A549 (cell line): Measurements from ENCODE around the gene CHAF1B. TPM values are rescaled to one million over a fixed set of nuclear protein-coding genes. Genes with fewer than 3 reads are reported as not detected.

Source experiments
- ATAC-seq, 2 experiments: fragments of 200-7000 bp in 1 of 2; fragments of >200 bp in 1 of 2; cut with Nextera tagmentation in 1 of 2; cut with Tn5 transposase in 1 of 2; 3 replicates each; pipeline versions ENCODE4 v1.8.0 to v1.9.1; 2018 to 2020; ENCODE audit warnings: mild to moderate bottlenecking in 1 of 2, moderate library complexity in 1 of 2
- CTCF ChIA-PET: fragments of 300-600 bp; sonication (Branson Sonifier 250); formaldehyde crosslinking; extraction: SDS; loops from one replicate; lab custom pipeline; 2021; ENCODE audit warnings: antibody characterized with exemption, inconsistent platforms; lab: Yijun Ruan, JAX
- POLR2A ChIA-PET: fragments of 350-600 bp; formaldehyde crosslinking; extraction: SDS; loops from one replicate; lab custom pipeline; 2021; ENCODE audit warnings: antibody characterized with exemption, inconsistent platforms; lab: Yijun Ruan, JAX
- DNase-seq, 2 experiments: peaks; one replicate each; pipeline versions ENCODE4 v3.0.0 to v3.0.0-alpha.2; 2011 to 2016; ENCODE audit warnings: low read depth in 1 of 2, low spot score in 1 of 2
- FAIRE-seq: peaks from 2 replicates; lab custom pipeline; 2011; peaks lifted over from hg19 to GRCh38; lab: Jason Lieb, UNC
- H3K27ac ChIP-seq, 2 experiments: fragments of >200 bp; sonication (Bioruptor Twin); formaldehyde crosslinking; 3 replicates each; pipeline ENCODE4 v1.5.1; 2016 to 2017
- H3K4me1 ChIP-seq: fragments of >200 bp; sonication (Bioruptor Twin); formaldehyde crosslinking; 3 replicates; pipeline ENCODE4 v1.6.1; 2016
- H3K4me2 ChIP-seq: fragments of >200 bp; sonication (Bioruptor Twin); formaldehyde crosslinking; 3 replicates; pipeline ENCODE4 v1.6.1; 2016
- H3K4me3 ChIP-seq: fragments of >200 bp; sonication (Bioruptor Twin); formaldehyde crosslinking; 3 replicates; pipeline ENCODE4 v1.5.1; 2016
- H3K9me3 ChIP-seq: fragments of >200 bp; sonication (Bioruptor Twin); formaldehyde crosslinking; 3 replicates; pipeline ENCODE4 v1.6.1; 2016
- BHLHE40 ChIP-seq: IDR thresholded peaks from 2 replicates; pipeline ENCODE4 v1.6.1; 2012; ENCODE audit warnings: low read depth, low read length, inconsistent platforms
- CBX8 ChIP-seq: fragments of 200-600 bp; sonication (generic); IDR thresholded peaks from 2 replicates; pipeline ENCODE4 v1.6.1; 2016
- CEBPB ChIP-seq, 2 experiments: fragments of >200 bp in 1 of 2; sonication (Bioruptor Twin) in 1 of 2; formaldehyde crosslinking in 1 of 2; IDR thresholded peaks; 2 replicates each; pipeline ENCODE4 v1.6.1; 2012 to 2016
- CHD2 ChIP-seq: fragments of 150-350 bp; IDR thresholded peaks from 2 replicates; pipeline ENCODE4 v1.6.1; 2014; ENCODE audit warnings: low read length; ENCODE audit not compliant: partially characterized antibody
- CTCF ChIP-seq: fragments of >200 bp; sonication (Bioruptor Twin); formaldehyde crosslinking; IDR thresholded peaks from 3 replicates; pipeline ENCODE4 v1.5.1; 2016
- E2F6 ChIP-seq: IDR thresholded peaks from 2 replicates; pipeline ENCODE4 v1.6.1; 2012; ENCODE audit warnings: low read depth, borderline replicate concordance
- EHF ChIP-seq: fragments of 250-450 bp; sonication (Bioruptor Pico); IDR thresholded peaks from 2 replicates; pipeline ENCODE4 v1.5.0; 2020; ENCODE audit warnings: mild to moderate bottlenecking
- EP300 ChIP-seq, 2 experiments: fragments of >200 bp; sonication (Bioruptor Twin); formaldehyde crosslinking; IDR thresholded peaks; 2 replicates in 1 of 2; 3 replicates in 1 of 2; pipeline ENCODE4 v1.6.1; 2016 to 2017
- ESRRA ChIP-seq: fragments of 150-350 bp; IDR thresholded peaks from 2 replicates; pipeline ENCODE4 v1.6.1; 2014; ENCODE audit warnings: mild to moderate bottlenecking, low read length, borderline replicate concordance
- FOSL2 ChIP-seq, 2 experiments: fragments of 450-650 bp in 1 of 2; fragments of >200 bp in 1 of 2; sonication (Bioruptor Twin) in 1 of 2; formaldehyde crosslinking; IDR thresholded peaks; 2 replicates each; pipeline versions ENCODE4 v1.5.0 to v1.6.1; 2016 to 2020; ENCODE audit warnings: mild to moderate bottlenecking in 1 of 2, moderate library complexity in 1 of 2
- HEYL ChIP-seq: fragments of 250-450 bp; sonication (Bioruptor Pico); IDR thresholded peaks from 2 replicates; pipeline ENCODE4 v1.8.0; 2021; ENCODE audit warnings: mild to moderate bottlenecking, moderate library complexity
- HOXA7 ChIP-seq: fragments of 250-450 bp; sonication (Bioruptor Pico); IDR thresholded peaks from 2 replicates; pipeline ENCODE4 v1.5.0; 2020; ENCODE audit warnings: mild to moderate bottlenecking, moderate library complexity
- HOXB5 ChIP-seq: fragments of 250-450 bp; sonication (Bioruptor Pico); IDR thresholded peaks from 2 replicates; pipeline ENCODE4 v1.5.0; 2020; ENCODE audit warnings: mild to moderate bottlenecking, moderate library complexity
- JUN ChIP-seq, 2 experiments: fragments of >200 bp; sonication (Bioruptor Twin); formaldehyde crosslinking; IDR thresholded peaks; 2 replicates in 1 of 2; 3 replicates in 1 of 2; pipeline ENCODE4 v1.6.1; 2016 to 2017
- KDM1A ChIP-seq: fragments of 200-600 bp; sonication (generic); IDR thresholded peaks from 2 replicates; pipeline ENCODE4 v1.6.1; 2016; ENCODE audit warnings: low read depth, mild to moderate bottlenecking
- KDM5A ChIP-seq: fragments of 200-600 bp; sonication (generic); IDR thresholded peaks from 2 replicates; pipeline ENCODE4 v1.6.1; 2016; ENCODE audit warnings: antibody characterized with exemption, mild to moderate bottlenecking
- NPAS2 ChIP-seq: fragments of 250-450 bp; sonication (Bioruptor Pico); IDR thresholded peaks from 2 replicates; pipeline ENCODE4 v1.8.0; 2022; ENCODE audit warnings: mild to moderate bottlenecking, moderate library complexity, borderline replicate concordance
- NR3C1 ChIP-seq: fragments of >200 bp; sonication (Bioruptor Twin); formaldehyde crosslinking; IDR thresholded peaks from 3 replicates; pipeline ENCODE4 v1.6.1; 2017
- RCOR1 ChIP-seq: fragments of 150-350 bp; IDR thresholded peaks from 2 replicates; pipeline ENCODE4 v1.6.1; 2014; ENCODE audit warnings: antibody characterized with exemption, low read length, low read depth
- RFX5 ChIP-seq: fragments of 450-650 bp; IDR thresholded peaks from 2 replicates; pipeline ENCODE4 v1.7.1; 2014; ENCODE audit warnings: antibody characterized with exemption, mild to moderate bottlenecking, moderate library complexity
- RNF2 ChIP-seq: fragments of 200-600 bp; sonication (generic); IDR thresholded peaks from 2 replicates; pipeline ENCODE4 v1.6.1; 2016; ENCODE audit warnings: low read depth, mild to moderate bottlenecking, antibody characterized with exemption, moderate library complexity, borderline replicate concordance
- SREBF2 ChIP-seq: fragments of 450-650 bp; IDR thresholded peaks from 2 replicates; pipeline ENCODE4 v1.6.1; 2014; ENCODE audit warnings: mild to moderate bottlenecking, moderate library complexity
- TP53 ChIP-seq: fragments of 250-450 bp; sonication (Bioruptor Pico); IDR thresholded peaks from 2 replicates; pipeline ENCODE4 v1.5.0; 2021; ENCODE audit warnings: mild to moderate bottlenecking, moderate library complexity
- ZC3H11A ChIP-seq: fragments of 450-650 bp; IDR thresholded peaks from 2 replicates; pipeline ENCODE4 v1.6.1; 2014; ENCODE audit warnings: antibody characterized with exemption, mild to moderate bottlenecking
- WGBS: methylation state at CpG from one replicate; pipeline ENCODE4 v1.1.6; 2017; ENCODE audit errors: missing lambda C conversion rate; 5-methylcytosine and 5-hydroxymethylcytosine counted together
- polyA plus RNA-seq, 4 experiments: library from polyadenylated mRNA; depleted of rRNA in 3 of 4; stranded (reverse); fragments of >200 nt; fragmentation: RNase III in 1 of 4; extraction: RNeasy Plus Mini Kit Qiagen cat#74134 plus additional on column Dnase treatment in 1 of 4; gene quantifications; 2 replicates in 3 of 4; 3 replicates in 1 of 4; pipeline ENCODE4 v1.2.3, GENCODE V29; 2011 to 2017
- TF ChIP-seq, protein P1 (sequence below): fragments of 200-600 bp; sonication (generic); IDR thresholded peaks from 2 replicates; pipeline ENCODE4 v1.6.1; 2016; ENCODE audit warnings: antibody characterized with exemption, mild to moderate bottlenecking, moderate library complexity

The CHAF1B gene
- polyA plus RNA-seq, 2 of the 4 experiments (the other 2 are of a cell fraction) = 13.3 to 16.9 TPM

GRCh38 chr21:36359185-36359584, 26.0 kb upstream of the CHAF1B start:
- WGBS = 95% methylated on average over 2 of the region's 2 CpGs
- CTCF ChIA-PET = interaction anchor here (0.6 kb wide), 1 partner anchor 10 kb away, joined by 4 read pairs; no protein-coding TSS in a partner anchor
- H3K9me3 ChIP-seq = no peaks in the 10 kb centered on the region
- TF ChIP-seq HOXA7 (CRISPR knock-in tag) (no peak), CTCF (no peak), EP300 (IDR thresholded peaks at IDR 0.05) (no peak), SREBF2 (no peak), RFX5 (no peak), KDM5A (no peak), HOXB5 (no peak), BHLHE40 (no peak), JUN (IDR thresholded peaks at IDR 0.05) (no peak), RCOR1 (no peak), CHD2 (no peak), HEYL (no peak), CBX8 (no peak), FOSL2 (IDR thresholded peaks at IDR 0.05) (no peak), FOSL2 (CRISPR knock-in tag; IDR thresholded peaks at IDR 0.05) (no peak), ESRRA (no peak), NR3C1 (no peak)
- TF ChIP-seq, all 56 proteins: peak for 0
- ATAC-seq (no peak), DNase-seq (no peak), FAIRE-seq (no peak)
- no peak overlapping the region for H3K4me2 ChIP-seq
- POLR2A ChIA-PET = no interaction called here
- H3K4me3 ChIP-seq = no peak overlapping the region
- H3K27ac ChIP-seq = no peak overlapping the region
- no peaks in the 10 kb centered on the region for H3K4me1 ChIP-seq

- no peak for TF ChIP-seq CEBPB (IDR thresholded peaks at IDR 0.05)
- no peak for TF ChIP-seq TP53
- TF ChIP-seq CHD2 = no peak
- no peak for TF ChIP-seq EHF (CRISPR knock-in tag)
- no peak for TF ChIP-seq HEYL
- TF ChIP-seq CTCF = no peak
- ChIA-PET CTCF (interaction anchor here (0.6 kb wide), 1 partner anchor 10 kb away, joined by 4 read pairs; no protein-coding TSS in a partner anchor), POLR2A (no interaction called here)
- DNase-seq (no peak), FAIRE-seq (no peak), ATAC-seq (no peak)
- Histone ChIP-seq H3K27ac (no peak overlapping the region), H3K4me1 (no peaks in the 10 kb centered on the region), H3K4me2 (no peak overlapping the region), H3K4me3 (no peak overlapping the region), H3K9me3 (no peaks in the 10 kb centered on the region)
- WGBS = 96% methylated on average over 7 of the region's 7 CpGs
Observed at GRCh38 chr21:36369064-36369685, 16.0 kb upstream of the CHAF1B start.

- H3K9me3 ChIP-seq = no peaks in the 10 kb centered on the region
- DNase-seq = no peak
- H3K4me1 ChIP-seq = no peaks in the 10 kb centered on the region
- FAIRE-seq = no peak
- no peak overlapping the region for H3K4me3 ChIP-seq
- ChIA-PET CTCF (no interaction called here), POLR2A (no interaction called here)
- H3K4me2 ChIP-seq = no peak overlapping the region
- H3K27ac ChIP-seq = no peak overlapping the region
- ATAC-seq = no peak
- TF ChIP-seq, protein P1, sequence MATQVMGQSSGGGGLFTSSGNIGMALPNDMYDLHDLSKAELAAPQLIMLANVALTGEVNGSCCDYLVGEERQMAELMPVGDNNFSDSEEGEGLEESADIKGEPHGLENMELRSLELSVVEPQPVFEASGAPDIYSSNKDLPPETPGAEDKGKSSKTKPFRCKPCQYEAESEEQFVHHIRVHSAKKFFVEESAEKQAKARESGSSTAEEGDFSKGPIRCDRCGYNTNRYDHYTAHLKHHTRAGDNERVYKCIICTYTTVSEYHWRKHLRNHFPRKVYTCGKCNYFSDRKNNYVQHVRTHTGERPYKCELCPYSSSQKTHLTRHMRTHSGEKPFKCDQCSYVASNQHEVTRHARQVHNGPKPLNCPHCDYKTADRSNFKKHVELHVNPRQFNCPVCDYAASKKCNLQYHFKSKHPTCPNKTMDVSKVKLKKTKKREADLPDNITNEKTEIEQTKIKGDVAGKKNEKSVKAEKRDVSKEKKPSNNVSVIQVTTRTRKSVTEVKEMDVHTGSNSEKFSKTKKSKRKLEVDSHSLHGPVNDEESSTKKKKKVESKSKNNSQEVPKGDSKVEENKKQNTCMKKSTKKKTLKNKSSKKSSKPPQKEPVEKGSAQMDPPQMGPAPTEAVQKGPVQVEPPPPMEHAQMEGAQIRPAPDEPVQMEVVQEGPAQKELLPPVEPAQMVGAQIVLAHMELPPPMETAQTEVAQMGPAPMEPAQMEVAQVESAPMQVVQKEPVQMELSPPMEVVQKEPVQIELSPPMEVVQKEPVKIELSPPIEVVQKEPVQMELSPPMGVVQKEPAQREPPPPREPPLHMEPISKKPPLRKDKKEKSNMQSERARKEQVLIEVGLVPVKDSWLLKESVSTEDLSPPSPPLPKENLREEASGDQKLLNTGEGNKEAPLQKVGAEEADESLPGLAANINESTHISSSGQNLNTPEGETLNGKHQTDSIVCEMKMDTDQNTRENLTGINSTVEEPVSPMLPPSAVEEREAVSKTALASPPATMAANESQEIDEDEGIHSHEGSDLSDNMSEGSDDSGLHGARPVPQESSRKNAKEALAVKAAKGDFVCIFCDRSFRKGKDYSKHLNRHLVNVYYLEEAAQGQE = no peak
- TF ChIP-seq CHD2 (no peak), KDM1A (no peak), RNF2 (no peak), TP53 (no peak), KDM5A (no peak), E2F6 (no peak), ESRRA (no peak), BHLHE40 (no peak), ZC3H11A (no peak), NPAS2 (no peak)
Observed at GRCh38 chr21:36375994-36376393, 9.2 kb upstream of the CHAF1B start.
